Measurements from ENCODE around the gene RHOH.

The RHOH gene

DNA sequence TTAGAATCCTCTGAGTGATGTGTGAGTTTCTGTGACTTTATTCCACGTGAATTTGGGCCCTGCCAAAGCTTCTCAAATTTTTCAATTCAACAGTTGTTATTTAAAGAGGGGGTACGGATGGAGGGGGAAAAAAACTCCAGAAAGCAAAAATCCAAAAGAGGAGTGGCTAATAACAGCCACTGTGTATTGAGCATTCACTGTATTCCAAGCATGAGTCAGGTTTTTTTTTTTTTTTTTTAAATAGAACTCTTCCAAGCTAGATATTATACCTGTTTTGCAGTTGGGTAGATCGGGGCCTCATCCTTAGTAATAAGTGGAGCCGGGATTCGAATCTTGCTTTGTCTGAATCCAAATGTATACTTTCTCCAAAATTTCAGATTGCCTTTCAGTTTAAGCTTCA, 6.4 kb upstream of the RHOH start:
- DNase-seq: no peak

DNA sequence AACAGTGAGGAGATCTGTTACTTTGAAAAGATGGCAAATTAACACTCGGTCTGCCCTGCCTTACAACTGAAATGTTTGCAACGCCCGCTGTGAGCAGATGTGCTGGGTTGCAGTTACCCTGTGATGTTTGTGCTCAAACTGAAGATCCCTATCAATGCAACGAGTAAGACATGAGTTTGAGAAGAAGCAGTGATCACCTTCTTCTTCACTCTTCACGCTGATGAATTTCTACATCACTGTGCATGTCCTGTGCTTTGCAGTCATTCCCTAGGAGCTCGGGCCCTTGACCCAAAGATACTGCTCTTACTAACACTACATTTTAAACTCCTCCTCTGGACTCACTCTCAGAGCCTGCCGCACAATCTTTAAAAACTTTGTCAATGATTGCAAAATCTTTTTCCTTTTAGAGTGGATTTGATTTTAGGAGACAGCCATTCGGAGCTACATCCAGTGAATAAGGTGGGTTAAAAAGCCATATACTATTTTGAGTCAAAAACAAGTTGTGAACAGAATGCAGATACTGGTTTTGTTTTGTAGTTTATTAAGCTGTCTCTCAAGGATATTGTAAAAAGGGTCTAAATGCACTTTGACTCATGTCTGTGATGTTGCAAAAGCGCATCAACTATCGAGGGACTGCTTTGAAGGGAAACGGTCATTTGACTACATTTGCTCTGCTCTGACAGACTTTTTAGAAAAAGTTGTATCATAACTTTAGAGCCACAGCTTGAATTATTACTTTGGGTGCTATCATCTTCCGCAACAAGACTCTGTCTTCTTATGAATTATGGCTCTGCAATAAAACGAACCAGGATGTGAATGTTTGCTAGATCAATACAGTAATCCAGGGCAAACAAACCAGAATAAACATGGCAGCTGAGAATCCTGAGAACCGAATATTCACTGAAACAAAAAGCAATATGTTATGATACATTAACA, 5.7 kb upstream of the RHOH start:
- no peak for DNase-seq

DNA sequence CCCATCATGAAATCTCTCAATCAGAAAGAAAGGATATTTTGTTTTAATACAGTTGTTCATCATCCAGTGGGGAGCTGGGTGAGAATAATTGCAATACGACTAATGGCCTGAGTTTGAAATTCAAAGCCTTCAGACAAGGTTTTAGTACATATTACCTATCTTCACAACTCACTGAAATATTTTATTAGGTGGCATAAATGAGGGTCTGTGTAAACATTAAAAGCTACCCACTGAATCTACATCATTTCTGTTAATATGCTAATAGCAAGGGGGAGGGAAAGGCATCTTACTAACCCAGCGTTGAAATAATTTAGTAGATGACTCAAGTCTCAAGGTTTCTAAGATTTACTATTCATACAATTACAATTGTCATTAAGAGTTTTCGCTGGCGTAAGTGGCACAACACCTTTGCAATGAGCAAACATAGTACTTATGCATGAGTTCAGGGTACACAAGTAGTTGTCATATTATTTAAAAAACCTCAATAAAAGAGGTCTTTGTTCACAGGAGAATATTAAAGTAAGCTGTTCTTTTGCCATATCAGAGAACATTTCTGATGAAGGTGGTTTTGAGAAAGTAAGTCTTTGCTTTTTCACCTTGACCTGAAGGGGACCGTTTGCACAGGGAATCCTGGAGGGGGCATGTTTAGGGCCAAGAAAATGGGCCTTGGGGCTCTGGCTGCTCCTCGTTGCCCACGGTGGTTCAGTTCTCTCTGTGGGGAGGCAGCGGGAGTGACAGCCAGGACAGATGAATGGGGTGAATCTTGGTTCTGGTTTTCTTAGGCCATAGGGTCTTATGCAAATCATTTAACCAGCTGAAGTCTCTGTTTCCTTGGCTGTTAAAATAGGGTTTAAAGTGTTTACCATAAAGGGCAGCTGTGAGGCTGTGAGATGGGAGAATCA, 4.5 kb upstream of the RHOH start:
- DNase-seq: no peak

DNA sequence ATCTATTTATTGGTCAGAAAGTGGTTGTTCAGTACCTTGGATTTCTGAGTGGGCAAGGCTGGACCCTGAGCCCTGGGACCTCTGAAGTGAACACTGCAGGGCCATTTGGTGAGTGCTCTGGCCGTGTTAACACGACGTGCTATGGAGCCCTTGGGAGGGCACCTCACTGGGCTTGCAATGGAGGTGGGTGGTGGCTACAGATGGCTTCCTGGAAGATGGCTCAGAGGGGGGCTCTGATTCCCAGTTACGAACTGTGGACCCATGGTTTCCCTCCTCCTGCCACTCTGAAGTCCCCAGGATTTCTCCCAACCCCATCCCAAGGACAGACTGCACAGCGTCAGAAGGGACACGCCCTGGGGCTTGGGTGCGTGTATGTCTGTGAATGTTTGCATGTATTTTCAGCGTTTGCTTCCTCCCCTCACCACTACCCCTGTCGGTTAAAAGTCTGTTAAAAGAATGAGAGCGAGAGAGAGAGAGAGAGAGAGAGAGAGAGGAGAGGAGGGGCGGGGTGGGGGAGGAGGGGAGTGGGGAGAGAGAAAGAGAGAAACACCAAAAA, 3.7 kb upstream of the RHOH start:
- no peak for DNase-seq

DNA sequence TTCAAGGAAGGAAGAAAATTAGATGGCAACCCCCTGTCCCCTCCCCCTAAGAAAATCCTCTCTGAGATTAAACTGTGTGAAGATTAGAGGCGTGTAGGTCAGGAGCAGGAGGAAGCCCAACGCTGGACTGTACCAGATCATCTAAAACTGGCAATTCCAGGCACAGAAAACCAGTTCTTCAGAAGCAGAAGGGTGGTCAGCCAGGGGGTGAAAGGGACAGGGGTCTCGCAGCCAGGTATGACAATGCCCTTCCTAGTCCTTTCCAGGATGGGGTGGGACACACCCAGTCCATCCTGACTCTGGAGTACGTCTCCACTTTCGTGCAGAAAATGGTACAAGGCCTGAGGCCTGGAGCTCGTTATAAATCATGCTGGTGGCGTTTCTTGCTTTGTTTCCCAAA, 3.3 kb upstream of the RHOH start:
- no peak for DNase-seq

DNA sequence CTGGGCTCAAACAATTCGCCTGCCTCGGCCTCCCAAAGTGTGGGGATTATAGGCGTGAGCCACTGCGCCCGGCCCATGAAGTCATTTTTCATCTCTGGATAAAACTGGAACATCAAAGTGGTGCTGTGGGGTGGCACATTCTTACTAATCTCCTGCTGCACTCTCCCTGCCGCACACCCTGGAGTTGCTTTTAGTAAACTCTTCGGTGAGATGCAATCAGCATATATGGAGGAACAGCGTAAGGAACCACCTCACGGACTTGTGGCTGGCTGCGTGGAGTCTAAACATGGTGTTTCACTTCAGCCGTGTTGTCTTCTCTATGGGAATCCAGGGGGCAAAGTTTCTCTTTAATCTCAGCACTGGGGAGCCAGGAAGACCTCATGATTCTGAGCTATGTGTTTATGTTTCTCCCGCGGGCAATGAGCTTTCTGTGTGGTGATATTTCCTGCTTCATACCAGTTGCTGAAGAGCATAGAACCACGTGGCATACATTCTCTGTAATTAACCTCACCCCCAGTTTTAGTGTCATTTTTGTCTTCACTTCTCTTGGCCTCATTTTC, 2.1 kb upstream of the RHOH start:
- DNase-seq: no peak

DNA sequence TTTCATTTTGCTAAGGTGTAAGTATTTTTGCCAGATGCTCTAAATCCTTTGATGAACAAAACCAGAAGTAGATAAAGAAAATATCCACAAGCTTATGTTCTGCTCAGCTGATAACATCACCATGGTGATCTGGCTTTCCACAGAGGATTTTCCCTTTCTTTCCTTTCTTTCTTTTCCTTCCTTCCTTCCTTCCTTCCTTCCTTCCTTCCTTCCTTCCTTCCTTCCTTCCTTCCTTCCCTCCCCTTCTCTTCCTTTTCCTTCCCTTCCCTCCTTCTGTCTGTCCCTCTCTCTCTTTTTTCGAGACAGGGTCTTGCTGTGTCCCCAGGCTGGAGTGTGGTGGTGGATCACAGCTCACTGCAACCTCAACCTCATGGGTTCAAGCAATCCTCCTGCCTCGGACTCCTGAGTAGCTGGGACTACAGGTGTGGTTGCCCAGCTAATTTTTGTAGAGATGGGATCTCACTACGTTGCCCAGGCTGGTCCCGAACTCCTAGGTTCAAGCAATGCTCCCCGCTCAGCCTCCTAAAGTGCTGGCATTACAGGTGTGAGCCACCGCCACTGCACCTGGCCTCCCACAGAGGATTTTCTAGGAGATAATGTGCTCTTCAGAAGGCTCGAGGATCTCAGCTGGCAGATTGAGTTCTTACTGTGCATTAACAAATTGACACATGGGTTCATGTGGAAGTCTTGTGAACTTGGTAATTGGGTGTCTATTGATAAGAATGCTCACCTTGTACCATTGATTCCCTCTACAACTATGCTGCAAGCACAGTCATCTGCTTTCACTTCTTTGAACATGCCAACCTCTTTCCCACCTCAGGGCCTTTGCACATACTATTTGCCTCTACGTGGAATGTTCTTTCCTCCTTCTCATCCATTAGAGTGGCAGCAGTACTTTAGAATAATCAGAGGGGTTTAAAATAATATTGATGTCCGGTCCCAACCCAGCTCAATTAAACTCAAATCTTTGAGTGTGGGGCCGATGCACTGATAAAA, 1.4 kb upstream of the RHOH start:
- no peak for DNase-seq

DNA sequence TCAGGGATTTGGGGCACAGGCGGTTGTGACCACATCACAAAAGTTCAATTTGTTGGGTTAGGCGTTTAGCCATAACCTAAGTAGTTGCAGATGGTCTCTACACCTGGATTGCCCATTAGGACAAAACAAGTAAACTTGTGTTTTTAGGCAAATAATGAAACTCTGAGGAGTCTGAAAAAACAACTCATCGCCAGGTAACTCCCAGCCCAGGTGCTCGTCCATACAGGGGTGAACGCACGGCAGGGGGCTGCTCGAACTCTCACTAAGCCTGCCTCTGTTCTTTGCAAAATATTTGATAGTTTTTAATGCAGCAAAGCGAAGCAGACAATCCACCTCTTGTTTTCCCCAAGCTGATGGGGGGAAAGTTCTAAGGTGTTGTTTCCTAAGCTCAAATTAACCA, 559 bp upstream of the RHOH start:
- no peak for DNase-seq

DNA sequence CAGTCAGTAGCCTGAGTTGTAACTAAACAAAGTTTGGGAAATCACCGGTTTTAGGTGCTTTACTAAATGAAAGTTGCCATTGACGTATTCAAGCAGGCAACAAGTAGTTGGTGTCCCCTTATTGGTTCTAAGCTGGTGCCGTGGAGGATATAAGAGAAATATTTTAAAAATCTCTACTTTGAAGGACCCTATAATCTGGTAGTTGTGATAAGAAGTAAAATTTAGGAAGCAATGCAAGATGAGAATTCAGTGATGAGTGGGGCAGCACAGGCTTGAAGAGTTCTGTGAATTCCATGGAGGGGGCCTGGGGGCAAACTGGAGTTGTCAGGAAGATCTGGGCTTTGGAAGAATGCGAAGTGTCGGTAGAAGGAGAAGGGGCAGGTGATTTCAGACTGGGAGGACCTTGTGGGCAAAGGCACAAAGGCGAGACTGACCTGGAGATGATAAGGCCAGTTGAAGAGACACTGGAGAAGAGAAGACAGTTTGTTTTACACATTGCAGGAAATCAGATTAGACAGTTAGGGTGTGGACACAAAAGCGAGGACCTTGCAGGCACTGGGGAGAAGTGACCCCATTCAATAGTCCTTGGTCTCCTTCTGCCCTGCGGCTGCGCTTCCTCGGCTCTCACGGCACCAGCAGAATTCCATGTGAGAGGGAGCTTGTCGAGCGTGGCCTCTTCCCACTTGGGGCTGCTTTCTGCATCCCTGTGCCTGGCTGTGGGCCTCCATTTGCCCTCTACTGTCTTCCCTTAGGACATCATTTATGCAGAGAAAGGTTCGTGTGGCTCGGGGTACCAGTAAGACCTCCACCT, 1.3 kb downstream of the RHOH start:
- DNase-seq: no peak

DNA sequence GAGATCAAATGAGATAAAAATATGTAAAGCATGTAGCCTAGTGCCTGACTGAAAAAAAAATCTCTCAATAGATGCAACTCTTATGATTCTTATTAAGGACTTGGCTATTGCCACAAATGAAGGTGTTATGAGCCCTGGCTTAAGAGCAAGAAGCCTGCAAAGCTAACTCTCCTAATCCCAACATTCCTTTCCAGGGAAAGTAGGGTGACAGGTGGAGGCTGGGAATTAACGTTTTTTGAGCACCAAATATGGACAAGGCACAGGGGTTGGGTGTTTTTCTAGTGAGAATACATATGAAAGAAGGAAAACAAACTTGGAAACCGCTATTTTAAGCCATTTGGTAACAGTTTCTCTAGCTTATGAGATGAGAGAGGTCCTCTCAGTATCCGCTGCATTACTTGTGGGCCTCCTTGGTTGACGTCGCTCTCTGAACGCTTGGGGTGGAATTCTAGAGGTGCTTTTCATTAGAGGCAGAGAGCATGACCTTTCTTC, 2.4 kb downstream of the RHOH start:
- no peak for DNase-seq

DNA sequence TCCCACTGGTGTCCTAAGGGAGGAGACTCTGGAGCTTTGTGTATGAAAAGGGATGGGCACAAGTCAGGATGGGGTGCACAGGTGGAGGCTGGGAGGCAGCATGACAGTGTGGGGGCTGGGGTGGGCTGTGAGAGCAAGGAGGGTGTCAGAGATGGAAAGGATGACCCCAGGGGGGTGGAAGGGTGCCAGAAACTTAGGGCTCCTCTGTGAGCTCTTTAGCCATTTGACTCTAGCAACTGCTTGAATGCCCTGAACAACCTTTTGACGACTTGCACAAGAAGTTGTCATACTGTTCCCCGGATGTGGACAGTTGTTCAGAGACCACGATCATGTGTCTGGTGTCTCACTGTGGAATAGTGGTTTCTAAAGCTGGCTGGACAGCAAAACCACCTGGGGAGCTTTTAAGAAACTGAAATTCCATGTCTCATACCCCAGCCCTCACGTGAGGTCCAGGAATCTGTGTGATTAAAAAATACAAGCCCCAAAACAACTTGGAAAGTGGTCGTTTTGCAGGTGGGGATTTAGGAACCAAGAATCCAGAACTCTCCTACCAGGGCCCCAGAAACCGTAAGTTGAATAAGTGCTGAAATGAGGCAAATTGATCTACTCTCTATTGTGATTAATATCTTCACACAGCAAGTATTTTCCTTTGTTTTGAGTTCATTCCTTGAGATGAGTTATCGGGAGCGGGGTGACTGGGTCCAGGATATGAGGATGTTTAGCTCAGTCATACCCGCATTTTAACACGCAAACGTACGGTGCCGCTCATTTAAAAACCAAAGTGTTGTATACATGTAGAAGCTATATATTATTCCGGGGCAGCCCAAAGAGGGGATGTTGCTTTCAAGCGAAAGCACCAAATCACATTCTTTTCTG, 3.4 kb downstream of the RHOH start:
- DNase-seq: no peak

DNA sequence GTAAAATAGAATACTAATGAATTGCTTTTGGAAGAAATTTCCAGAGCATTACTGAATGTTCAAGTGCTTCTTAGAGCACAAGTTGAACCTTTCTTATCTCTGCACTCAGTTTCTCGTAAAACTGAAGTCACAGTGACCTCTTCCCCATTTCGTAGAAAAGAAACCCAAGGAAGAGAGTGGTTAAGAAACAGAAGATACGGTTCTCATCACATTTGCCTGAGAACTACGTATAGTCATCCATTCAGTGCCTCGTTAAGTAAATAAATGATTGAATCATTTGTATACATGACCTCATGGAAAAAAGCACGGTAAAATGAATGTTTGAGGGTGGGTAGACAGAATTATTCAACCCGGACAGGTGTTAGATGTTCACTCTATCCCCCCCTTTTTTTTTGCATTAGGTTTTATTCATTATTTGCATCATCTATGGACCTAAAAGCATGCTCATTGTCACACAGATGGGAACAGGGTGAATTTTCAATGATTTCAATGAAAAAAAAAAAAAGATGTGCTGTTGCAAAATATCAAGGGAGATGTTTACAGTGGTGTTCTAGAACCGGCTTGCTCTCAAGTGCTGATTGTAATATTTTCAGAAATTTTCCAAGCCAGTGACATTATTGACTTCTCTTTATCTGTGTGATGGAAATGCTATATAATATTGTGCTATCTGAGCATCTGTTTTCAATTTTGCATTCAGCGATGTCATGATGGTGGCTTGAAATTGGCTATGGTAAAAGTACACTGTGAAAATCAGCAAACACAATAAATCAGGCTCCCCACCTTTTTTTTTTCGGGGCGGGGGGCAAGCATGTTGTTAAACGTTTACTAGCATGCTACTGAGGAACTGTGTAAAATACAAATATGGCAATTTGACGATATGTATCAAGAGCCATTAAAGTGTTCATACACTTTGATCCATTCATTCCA, 4.3 kb downstream of the RHOH start:
- DNase-seq: no peak

DNA sequence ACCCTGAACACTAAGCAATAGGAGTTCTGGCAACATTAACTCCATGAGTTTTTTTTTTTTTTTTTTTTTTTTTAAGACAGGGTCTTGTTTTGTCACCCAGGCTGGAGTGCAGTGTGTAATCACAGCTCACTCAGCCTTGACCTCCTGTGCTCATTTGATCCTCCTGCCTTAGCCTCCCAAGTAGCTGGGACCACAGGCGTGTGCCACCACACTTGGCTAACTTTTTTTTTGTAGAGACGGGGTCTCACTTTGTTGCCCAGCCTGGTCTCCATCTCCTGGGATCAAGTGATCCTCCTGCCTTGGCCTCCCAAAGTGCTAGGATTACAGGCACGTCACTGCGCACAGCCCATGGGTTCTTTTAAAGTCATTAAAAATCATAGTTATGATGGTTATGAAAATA, 5.1 kb downstream of the RHOH start:
- DNase-seq: no peak

DNA sequence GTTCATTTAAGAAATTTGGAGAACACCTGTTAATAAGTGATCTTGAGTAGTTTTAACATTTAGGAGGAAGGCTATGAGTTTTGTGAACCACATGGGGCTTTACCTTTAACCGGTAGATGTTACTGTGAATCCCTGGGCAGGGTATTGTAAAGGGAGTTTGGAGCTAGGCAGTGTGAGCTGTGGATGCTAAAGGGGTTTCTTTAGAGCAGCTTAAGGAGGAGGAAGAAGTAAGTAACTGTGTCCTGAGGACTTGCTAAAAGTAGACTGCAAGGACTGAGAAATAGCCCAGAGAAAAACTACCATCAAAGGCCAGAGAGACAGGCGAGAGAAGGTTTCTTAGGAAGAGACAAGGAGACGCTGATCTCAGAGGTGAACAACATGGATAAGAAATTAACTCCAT, 5.6 kb downstream of the RHOH start:
- DNase-seq: no peak

DNA sequence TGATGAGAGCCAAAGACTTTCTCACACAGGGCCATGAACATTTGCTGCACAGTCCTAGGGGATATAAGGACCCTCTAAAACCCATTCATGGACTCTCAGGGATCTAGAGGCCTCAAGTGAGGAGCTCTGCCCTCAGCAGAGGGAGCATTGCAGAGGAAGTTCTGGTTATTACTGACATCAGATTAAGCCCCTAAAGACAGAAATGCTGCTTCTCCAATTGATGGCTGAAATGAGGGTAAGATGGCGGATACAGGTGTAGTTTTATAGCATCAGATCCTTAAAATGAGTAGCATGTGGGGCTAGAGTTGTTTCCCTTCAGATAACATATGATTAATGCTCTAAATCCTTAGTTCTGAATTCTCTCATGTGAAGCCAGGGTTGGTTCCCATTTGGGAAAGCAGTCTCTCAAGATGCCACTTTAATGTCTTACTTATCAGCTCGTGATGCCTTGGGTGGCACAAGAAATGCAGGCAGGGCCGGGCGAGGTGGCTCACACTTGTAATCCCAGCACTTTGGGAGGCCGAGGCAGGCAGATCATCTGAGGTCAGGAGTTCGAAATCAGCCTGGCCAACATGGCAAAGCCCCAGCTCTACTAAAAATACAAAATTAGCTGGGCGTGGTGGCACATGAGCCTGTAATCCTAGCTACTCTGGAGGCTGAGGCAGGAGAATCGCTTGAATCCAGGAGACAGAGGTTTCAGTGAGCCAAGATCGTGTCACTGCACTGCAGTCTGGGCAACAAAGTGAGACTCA, 7.9 kb downstream of the RHOH start:
- DNase-seq: no peak

DNA sequence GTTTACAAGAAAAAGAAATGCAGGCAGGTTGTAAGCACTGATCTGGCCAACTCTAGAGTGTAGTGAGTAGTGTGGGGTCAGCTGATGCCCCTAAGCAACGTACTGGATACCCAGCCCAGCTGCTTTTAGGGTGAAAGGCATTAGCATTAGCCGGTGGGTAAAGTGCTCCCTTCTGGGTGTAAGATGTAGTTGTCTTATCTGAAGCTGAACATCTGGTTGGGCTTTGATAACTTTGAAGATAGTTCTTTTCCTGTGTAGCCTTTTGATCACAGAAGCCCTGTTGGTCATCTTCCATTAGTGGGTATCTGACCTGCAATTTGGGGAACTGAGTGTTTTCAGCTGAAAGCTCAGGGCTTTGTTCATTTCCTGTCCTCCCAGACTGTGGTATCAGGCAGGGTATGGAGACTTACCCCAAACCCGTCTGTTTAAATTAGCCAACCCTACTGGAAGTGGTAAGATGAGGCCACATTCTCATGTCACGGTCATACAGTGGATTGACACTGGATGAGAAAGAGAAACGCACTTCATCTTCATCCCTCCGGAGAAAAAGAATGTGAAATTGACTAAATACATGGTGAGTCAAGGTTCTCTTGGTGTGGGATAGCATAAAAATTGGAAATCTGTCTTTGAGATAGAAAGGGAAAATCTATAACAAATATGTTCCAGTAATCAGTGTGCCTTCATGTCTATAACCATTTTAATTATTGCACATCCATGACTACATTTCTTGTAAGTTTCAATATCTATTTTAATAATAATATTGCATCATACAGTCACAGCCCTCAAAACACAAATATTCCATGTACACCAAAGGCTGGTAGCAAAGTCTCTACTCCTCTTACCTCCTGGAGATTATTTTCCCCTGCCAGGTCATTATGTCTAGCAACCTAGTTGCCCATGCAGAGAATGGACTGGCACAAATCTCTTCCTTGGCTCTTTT, 8.7 kb downstream of the RHOH start:
- DNase-seq: no peak

DNA sequence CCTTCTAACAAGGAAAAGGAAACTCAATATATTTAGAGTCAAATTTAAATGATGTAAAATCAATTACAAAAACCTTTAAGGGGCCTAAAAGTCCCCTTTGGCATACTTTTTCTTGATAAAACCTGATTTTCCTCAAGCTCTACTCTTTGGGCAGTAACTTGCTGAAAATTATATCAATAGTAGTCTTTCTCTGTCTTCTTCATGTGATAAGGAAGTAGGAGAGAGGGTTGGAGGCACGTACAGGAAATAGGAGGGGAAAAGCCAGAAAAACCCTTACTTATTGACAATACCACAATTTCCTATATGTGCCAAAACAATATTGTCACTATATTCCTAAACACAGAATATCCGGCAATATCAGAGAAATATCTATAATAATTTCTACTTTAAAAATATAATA, 9.6 kb downstream of the RHOH start:
- no peak for DNase-seq
